GM06990 (cell line): Measurements from ENCODE around the gene NEDD9.

Source experiments
- DNase-seq: peaks from one replicate; pipeline ENCODE4 v3.0.0-alpha.2; 2011; ENCODE audit not compliant: insufficient read length; ENCODE audit errors: extremely low read depth
- H3K27me3 ChIP-seq: replicated peaks from 2 replicates; pipeline ENCODE4 v1.6.0; 2011; ENCODE audit warnings: low read length; ENCODE audit not compliant: control insufficient read depth, insufficient read depth
- H3K36me3 ChIP-seq: 2 replicates; pipeline ENCODE4 v1.5.1; 2011; ENCODE audit warnings: low read length; ENCODE audit not compliant: control insufficient read depth, insufficient read depth
- H3K4me3 ChIP-seq: replicated peaks from 2 replicates; pipeline ENCODE4 v1.5.1; 2011; ENCODE audit warnings: low read depth, mild to moderate bottlenecking, control low read depth, low read length
- CTCF ChIP-seq: IDR thresholded peaks from 2 replicates; pipeline ENCODE4 v1.5.1; 2011; ENCODE audit warnings: low read length, control low read depth, mild to moderate bottlenecking, inconsistent platforms; ENCODE audit not compliant: insufficient read depth, poor library complexity, severe bottlenecking

NEDD9 gene

GRCh38 chr6:11166948-11167347, 65.5 kb downstream of the NEDD9 start:
- no peak for DNase-seq
- Histone ChIP-seq H3K4me3 (no peak overlapping the region), H3K27me3 (no peaks in the 10 kb centered on the region), H3K36me3 (no peaks in the 10 kb centered on the region)
- TF ChIP-seq CTCF, result no peak

GRCh38 chr6:11164717-11165646, 67.5 kb downstream of the NEDD9 start:
- H3K27me3 ChIP-seq, result no peaks in the 10 kb centered on the region

GRCh38 chr6:11163932-11164331, 68.5 kb downstream of the NEDD9 start:
- H3K4me3 ChIP-seq, result no peak overlapping the region
- H3K27me3 ChIP-seq, result no peaks in the 10 kb centered on the region
- DNase-seq, result no peak
- no peaks in the 10 kb centered on the region for H3K36me3 ChIP-seq
- TF ChIP-seq CTCF, result no peak

More at GRCh38 chr6:11164717-11165646, 67.5 kb downstream of the NEDD9 start:
- Histone ChIP-seq H3K4me3 (no peak overlapping the region), H3K36me3 (no peaks in the 10 kb centered on the region)
- no peak for TF ChIP-seq CTCF
- DNase-seq, result no peak

GRCh38 chr6:11162262-11162661, 70.2 kb downstream of the NEDD9 start:
- Histone ChIP-seq H3K36me3 (no peaks in the 10 kb centered on the region), H3K27me3 (no peaks in the 10 kb centered on the region), H3K4me3 (no peak overlapping the region)
- no peak for TF ChIP-seq CTCF
- no peak for DNase-seq

- no peak for DNase-seq
- no peaks in the 10 kb centered on the region for H3K36me3 ChIP-seq
- H3K27me3 ChIP-seq, result no peaks in the 10 kb centered on the region
- H3K4me3 ChIP-seq, result no peak overlapping the region
- TF ChIP-seq CTCF, result no peak
Observed at GRCh38 chr6:11161031-11161956, 71.2 kb downstream of the NEDD9 start.
